ENCODE data around the gene TSPAN3.
A peak's percentile ranks its signal among the peaks of the same experiment; 100 is the strongest.

Gene TSPAN3

GRCh38 chr15:77032647-77033416, 38.1 kb downstream of the TSPAN3 start:
- DNase-seq = no peak

DNA sequence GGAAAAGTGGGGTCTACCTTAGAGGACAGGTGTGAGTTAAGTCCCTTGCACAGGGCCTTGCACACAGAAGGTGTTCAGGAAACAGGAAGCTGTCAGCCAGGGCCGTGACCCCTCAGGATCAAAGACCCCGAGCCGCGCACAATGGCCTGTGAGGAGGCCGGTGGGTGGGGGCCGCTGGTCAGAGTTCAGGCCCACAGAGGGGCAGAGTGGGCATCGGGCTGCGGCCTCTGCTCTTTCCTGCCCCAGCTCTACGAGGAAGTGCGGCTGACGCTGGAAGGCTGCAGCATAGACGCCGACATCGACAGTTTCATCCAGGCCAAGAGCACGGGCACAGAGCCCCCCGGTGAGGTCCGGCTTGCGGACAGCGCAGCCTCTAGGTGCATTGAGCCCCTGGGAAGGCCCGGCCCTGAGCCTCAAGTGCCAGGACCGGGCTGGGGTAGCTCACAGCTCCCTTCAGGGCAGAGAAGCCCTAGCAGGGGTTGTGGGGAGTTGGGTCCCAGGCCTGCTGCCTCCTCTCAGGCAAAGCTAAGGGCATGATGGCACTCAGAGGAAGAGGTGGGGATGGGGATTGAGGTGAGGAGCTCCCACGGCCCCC, 38.8 kb downstream of the TSPAN3 start:
- no peak for DNase-seq

GRCh38 chr15:77031376-77032050, 39.4 kb downstream of the TSPAN3 start:
- DNase-seq = no peak

- no peak for DNase-seq
These were observed 40.0 kb downstream of the TSPAN3 start for GRCh38 chr15:77030928-77031375.

DNA sequence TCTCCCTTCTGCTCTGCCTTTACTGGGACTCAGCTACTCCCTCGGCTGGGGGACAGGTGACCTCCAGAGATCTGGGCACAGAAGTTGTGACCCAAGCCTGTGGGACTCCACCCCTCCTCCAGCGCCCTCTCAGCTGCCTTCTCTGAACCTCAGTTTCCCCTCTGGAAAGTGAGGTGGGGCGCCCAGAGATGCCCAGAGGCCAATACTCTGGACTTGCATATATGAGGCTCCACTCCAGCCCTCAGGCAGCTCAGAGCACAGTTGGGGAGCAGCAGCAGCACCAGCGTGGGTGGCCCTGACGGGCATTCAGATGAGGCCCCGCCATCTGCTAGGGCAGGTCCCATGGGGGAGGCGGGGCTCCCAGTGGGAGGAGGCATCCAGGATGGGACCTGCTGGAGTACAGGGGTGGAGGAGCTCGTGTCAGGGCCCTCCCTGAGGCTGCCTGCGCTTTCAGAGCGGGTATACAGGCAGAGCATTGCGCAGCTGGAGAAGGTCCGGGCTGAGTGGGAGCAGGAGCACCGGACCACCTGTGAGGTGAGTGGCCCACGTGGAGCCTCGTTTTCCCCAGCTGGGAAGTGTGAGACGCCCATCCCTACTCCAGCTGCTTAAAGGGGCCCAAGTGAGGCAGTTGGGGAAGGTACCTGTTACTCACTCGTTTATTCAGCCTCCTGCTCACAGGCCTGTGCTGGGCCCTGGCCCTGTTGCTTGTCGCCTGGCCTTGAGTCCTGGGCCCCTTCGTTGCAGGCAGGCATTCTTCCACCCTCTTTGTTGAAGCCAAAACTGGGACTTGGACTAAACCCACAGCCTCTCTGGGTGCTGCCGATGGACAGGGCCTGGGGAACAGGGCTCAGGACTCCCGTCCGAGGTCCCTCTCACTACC, 40.6 kb downstream of the TSPAN3 start:
- no peak for DNase-seq

GRCh38 chr15:77029166-77030047, 41.5 kb downstream of the TSPAN3 start:
- no peak for DNase-seq

DNA sequence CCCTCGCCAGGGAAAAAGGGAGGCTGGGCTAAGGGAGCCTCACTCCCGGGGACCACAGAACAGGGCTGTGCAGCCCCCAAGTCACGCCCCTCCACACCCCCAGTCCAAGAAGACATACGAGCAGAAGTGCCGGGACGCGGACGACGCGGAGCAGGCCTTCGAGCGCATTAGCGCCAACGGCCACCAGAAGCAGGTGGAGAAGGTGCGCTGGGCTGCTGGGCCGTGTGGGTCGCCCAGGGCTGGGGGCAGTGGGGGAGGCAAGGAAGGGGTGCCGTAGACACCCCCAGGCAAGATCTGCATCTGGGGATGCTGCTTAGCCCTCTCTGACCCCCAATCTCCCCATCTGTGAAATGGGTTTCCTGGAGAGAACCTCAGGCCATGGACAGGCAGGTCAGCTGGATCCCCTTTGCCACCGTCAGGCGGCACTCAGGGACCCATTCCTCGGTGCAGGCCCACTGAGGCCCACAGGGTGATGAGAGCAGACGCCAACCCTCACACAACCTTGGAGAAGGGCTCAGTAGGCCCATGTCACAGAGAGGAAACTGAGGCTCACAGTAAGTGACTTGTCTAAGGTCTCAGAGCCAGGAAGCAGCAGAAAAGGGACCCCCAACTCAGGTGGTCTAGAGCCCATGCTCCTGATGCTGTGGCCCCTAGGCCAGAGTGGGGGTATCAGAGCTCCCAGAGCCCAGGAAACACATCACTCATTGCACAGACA, 42.3 kb downstream of the TSPAN3 start:
- no peak for DNase-seq

GRCh38 chr15:77027697-77028450, 43.0 kb downstream of the TSPAN3 start:
- no peak for DNase-seq

DNA sequence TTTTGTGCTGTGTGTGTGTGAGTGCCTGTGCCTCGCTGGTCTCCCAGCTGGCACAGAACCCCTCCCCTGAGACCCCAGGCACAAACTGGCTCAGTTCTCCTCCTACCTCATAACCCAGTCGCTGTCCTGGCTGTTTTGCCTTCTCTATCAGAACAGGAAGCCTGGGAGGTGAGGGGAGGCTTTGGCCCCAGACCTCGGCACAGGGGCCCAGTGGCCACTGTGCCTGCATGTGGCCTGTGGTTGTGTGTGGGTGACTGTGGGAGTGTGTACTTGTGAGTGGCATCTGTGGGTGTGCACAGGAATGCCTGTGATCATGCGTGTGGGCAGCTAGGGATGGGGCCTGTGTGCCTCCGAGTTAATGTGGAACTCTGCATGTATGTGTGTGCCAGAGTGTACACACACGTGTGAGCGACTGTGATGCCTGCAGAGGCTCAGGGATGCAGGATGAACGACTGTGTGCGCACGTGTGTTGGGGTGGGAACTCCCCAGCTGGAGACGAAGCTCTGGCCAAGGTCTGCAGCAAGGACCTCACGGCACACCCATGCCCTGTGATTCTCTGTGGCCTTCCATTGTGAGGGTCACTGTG, 43.7 kb downstream of the TSPAN3 start:
- no peak for DNase-seq

DNA sequence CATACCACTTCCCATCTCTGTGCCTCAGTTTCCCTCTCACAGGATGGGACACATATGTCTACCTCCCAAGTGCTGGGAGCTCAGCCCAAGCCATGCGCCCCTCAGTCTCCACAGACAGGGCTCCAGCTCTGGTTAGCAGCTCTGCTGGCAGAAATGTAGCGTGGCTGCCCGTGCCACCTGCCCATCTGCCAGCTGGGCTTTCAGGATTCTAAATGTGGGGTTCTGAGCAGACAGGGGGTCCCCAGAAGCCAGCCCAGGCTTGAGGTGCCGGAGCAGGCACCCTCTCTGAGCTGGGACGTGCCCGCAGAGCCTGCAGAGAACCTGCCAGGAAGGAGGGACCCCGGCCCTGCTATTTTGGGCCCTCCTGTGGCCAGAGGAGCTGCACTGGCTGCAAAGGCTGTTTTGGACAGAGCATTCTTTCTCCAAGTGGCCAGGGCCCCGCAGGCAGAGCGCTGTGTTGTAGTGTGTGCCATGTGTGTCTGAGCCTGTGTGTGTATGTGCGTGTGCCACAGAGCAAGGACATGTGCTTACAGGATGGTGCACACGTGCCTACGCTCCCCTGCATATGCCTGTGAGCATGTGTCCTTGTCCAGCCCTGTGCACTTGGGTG, 44.3 kb downstream of the TSPAN3 start:
- DNase-seq = no peak

GRCh38 chr15:77025941-77026411, 44.9 kb downstream of the TSPAN3 start:
- no peak for DNase-seq

DNA sequence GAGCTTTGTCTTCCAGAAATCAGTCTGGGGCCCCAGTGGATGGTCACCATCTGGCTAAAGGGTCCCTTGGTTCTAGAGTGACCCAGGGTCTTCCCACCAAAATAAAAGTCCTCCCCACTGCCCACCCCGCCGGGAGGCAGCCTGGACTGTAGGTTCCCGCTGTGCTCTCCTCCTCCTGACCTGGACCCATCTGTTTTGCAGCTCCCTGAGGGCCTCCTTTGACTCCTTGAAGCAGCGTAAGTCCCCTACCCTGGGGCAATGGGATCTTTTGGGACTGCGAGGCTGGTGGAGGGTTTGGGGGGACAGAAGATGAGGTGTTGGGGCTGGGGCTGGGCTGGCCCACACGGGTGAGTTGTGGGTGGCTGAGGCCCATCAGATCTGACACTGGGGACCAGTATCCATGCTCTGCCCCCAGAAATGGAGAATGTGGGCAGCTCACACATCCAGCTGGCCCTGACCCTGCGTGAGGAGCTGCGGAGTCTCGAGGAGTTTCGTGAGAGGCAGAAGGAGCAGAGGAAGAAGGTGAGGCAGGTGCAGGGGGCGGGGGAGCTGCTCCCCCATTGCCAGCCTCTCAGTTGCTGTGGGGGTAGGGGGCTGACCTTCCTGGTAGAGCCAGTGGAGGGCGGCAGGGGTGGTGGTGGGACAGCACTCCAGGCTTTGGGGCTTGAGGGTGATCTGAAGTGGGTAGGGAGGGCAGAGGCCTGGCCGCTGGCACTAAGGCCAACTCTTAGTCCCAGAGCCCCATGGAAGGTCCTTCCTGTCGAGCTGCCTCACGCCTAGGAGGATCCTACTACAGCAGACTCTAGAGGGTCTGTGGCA, 45.6 kb downstream of the TSPAN3 start:
- no peak for DNase-seq

GRCh38 chr15:77024273-77025082, 46.4 kb downstream of the TSPAN3 start:
- peak; percentile 14 for DNase-seq

DNA sequence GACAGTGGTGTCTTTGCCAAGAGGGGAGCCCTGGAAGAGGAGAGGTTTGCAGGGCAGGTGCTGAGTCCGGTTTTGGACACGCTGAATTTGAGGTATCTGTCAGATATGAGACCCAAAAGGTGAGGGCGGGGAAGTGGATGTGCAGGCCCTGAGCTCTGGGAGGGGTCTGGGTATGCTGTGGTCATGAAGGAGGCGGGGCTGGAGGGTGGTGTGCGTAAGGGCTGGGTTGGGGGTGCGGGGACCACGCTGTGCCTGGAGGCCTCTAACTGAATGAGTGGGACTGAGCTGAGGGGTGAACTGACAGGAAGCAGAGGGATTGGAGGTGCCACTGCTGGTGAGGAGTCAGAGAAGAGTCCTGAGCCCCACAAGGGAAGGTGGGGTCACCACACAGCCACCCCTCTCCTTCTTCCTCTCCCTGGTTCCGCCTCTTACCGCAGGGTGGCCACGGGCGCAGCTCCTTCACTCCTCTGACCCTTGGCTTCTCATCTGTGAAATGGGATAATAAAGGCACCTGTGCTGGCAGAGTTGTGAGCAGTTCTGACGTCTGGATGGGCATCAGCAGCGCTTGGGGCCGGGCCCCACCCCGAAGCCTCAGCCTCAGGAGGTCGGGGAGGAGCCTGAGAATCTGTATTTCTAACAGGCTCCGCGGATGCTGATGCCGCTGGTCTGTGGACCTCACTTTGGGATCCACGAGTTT, 47.2 kb downstream of the TSPAN3 start:
- no peak for DNase-seq

DNA sequence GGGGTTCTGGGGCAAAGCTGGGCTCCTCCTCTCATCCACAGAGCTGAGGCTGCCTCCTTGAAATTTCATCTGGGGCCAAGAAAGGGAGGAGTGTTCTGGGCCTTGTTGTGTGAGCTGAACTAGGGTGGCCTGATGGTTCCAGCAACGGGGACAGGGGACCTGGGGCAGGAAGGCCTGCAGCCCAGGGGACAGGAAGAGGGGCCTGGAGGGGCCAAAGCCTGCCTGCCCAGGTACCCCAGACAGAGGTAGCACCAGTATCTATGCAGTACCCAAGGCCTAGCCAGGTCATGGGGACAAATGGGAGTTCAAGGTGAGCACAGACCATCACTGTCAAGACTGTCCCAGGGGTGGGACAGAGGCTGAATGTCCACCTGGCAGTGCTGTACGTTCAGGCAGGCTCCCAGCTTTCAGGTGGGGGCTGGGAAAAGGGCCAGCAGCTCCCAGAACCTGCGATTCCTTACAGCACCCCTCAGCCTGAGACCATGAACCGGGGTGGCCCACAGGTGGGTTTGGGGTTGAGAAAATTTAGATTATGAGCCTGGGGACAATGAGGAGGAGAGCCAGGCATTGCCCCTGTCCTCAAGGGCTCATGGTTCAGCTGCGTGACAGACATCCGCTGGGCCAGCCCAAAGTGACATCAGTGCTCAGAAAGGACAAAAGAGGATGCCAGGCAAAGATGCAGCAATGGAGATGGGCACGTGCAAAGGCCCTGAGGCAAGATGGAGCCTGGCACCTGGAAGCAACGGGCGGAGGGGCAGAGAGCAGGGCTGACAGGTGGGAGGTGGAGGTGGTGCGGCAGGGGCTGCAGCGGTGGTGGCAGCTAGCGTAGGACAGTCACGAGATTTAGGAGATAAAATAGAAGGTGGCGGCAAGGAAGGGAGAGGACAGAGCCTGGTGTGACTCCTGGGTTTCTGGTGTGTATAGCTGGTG, 48.0 kb downstream of the TSPAN3 start:
- no peak for DNase-seq
